IMR-90 (cell line): Measurements from ENCODE around the gene BCL2L13. TPM values are rescaled to one million over a fixed set of nuclear protein-coding genes. Genes with fewer than 3 reads are reported as not detected.

Source experiments
- ATAC-seq: fragments of 200-7000 bp; cut with Tn5 transposase; 2 replicates; pipeline ENCODE4 v1.9.1; 2020; ENCODE audit warnings: low read depth, mild to moderate bottlenecking, moderate library complexity
- BruUV-seq: library from RNA; stranded (reverse); fragments of 400-500 nt; replicated peaks from 2 replicates; lab custom pipeline; 2021; lab: Mats Ljungman, UMichigan
- CTCF ChIA-PET: fragments of 300-600 bp; formaldehyde crosslinking; extraction: SDS; loops from one replicate; lab custom pipeline; 2021; ENCODE audit warnings: antibody characterized with exemption; lab: Yijun Ruan, JAX
- POLR2A ChIA-PET: fragments of 300-600 bp; sonication (Branson Sonifier 250); formaldehyde crosslinking; loops from one replicate; lab custom pipeline; 2022; ENCODE audit warnings: antibody characterized with exemption; ENCODE audit not compliant: unreplicated experiment; lab: Charles Lee
- DNase-seq: peaks from one replicate; pipeline ENCODE4 v3.0.0; 2013
- H2AFZ ChIP-seq: replicated peaks from 2 replicates; pipeline ENCODE3; 2013; ENCODE audit warnings: low read length, mild to moderate bottlenecking; ENCODE audit not compliant: poor library complexity
- H2AK5ac ChIP-seq: 2 replicates; pipeline ENCODE4 v1.6.1; 2013; ENCODE audit warnings: low read depth, low read length, inconsistent platforms
- H2AK9ac ChIP-seq: replicated peaks from 2 replicates; pipeline ENCODE3; 2013; ENCODE audit warnings: mild to moderate bottlenecking, low read depth, low read length, moderate library complexity; ENCODE audit not compliant: poor library complexity
- H2BK120ac ChIP-seq: 2 replicates; pipeline ENCODE4 v1.6.1; 2013; ENCODE audit warnings: low read depth, low read length, inconsistent platforms
- H2BK15ac ChIP-seq: 3 replicates; pipeline ENCODE4 v1.6.1; 2013; ENCODE audit warnings: low read depth, low read length, inconsistent platforms
- H2BK20ac ChIP-seq: 2 replicates; pipeline ENCODE4 v1.6.1; 2013; ENCODE audit warnings: low read depth, mild to moderate bottlenecking, inconsistent platforms, low read length, moderate library complexity
- H2BK5ac ChIP-seq: 2 replicates; pipeline ENCODE4 v1.6.1; 2013; ENCODE audit warnings: mild to moderate bottlenecking, low read depth, low read length, inconsistent platforms; ENCODE audit not compliant: poor library complexity, severe bottlenecking
- H3K14ac ChIP-seq: replicated peaks from 2 replicates; pipeline ENCODE4 v1.6.1; 2013; ENCODE audit warnings: low read depth, low read length, inconsistent platforms
- H3K18ac ChIP-seq: 2 replicates; pipeline ENCODE4 v1.6.1; 2013; ENCODE audit warnings: low read depth, low read length, control low read depth
- H3K23ac ChIP-seq: 2 replicates; pipeline ENCODE4 v1.6.1; 2013; ENCODE audit warnings: low read depth, low read length, inconsistent platforms
- H3K27ac ChIP-seq: 2 replicates; pipeline ENCODE4 v1.5.1; 2013; ENCODE audit warnings: mild to moderate bottlenecking, control low read depth, low read length; ENCODE audit not compliant: insufficient read depth
- H3K27me3 ChIP-seq: 2 replicates; pipeline ENCODE4 v1.6.1; 2013; ENCODE audit warnings: low read length; ENCODE audit not compliant: control insufficient read depth, insufficient read depth
- H3K36me3 ChIP-seq: 2 replicates; pipeline ENCODE4 v1.6.1; 2013; ENCODE audit warnings: low read length, mixed read lengths; ENCODE audit not compliant: control insufficient read depth, insufficient read depth
- H3K4ac ChIP-seq: 2 replicates; pipeline ENCODE4 v1.6.1; 2013; ENCODE audit warnings: low read depth, low read length, inconsistent platforms
- H3K4me1 ChIP-seq: 2 replicates; pipeline ENCODE4 v1.6.1; 2013; ENCODE audit warnings: low read length, mixed read lengths; ENCODE audit not compliant: control insufficient read depth, insufficient read depth
- H3K4me2 ChIP-seq: 2 replicates; pipeline ENCODE4 v1.6.1; 2013; ENCODE audit warnings: low read depth, mild to moderate bottlenecking, control low read depth, low read length, moderate library complexity
- H3K4me3 ChIP-seq: 2 replicates; pipeline ENCODE4 v1.5.1; 2013; ENCODE audit warnings: low read depth, mild to moderate bottlenecking, control low read depth, low read length, moderate library complexity; ENCODE audit not compliant: insufficient read depth
- H3K56ac ChIP-seq: 2 replicates; pipeline ENCODE4 v1.6.1; 2013; ENCODE audit warnings: low read length, inconsistent platforms; ENCODE audit not compliant: insufficient read depth; ENCODE audit errors: extremely low read depth
- H3K79me1 ChIP-seq, 2 experiments: 2 replicates each; pipeline ENCODE4 v1.6.1; 2013; ENCODE audit warnings: low read length in 2 of 2, inconsistent platforms in 1 of 2, low read depth in 1 of 2
- H3K9ac ChIP-seq: 2 replicates; pipeline ENCODE4 v1.6.1; 2013; ENCODE audit warnings: low read depth, low read length, control low read depth
- H3K9me1 ChIP-seq: 2 replicates; pipeline ENCODE4 v1.6.1; 2013; ENCODE audit warnings: low read length, inconsistent platforms; ENCODE audit not compliant: insufficient read depth
- H3K9me3 ChIP-seq: 2 replicates; pipeline ENCODE4 v1.6.1; 2013; ENCODE audit warnings: low read length; ENCODE audit not compliant: control insufficient read depth, insufficient read depth
- H4K20me1 ChIP-seq: 2 replicates; pipeline ENCODE4 v1.6.1; 2013; ENCODE audit warnings: low read length, inconsistent platforms; ENCODE audit not compliant: insufficient read depth
- H4K5ac ChIP-seq: 2 replicates; pipeline ENCODE4 v1.6.1; 2013; ENCODE audit warnings: mild to moderate bottlenecking, low read depth, low read length, control low read depth
- H4K8ac ChIP-seq, 2 experiments: 2 replicates each; pipeline ENCODE4 v1.6.1; 2013; ENCODE audit warnings: low read depth in 2 of 2, low read length in 2 of 2, control low read depth in 1 of 2, inconsistent platforms in 1 of 2
- H4K91ac ChIP-seq: 2 replicates; pipeline ENCODE4 v1.6.1; 2013; ENCODE audit warnings: low read depth, low read length, inconsistent platforms; ENCODE audit not compliant: insufficient read depth
- BHLHE40 ChIP-seq: fragments of 150-350 bp; IDR thresholded peaks from 2 replicates; pipeline ENCODE4 v1.6.1; 2016; ENCODE audit warnings: mild to moderate bottlenecking, low read depth, low read length
- RAD21 ChIP-seq: IDR thresholded peaks from 2 replicates; pipeline ENCODE4 v1.6.1; 2012; ENCODE audit warnings: low read length, improper control_type of control experiment
- WGBS, 2 experiments: methylation state at CpG; one replicate each; pipeline versions ENCODE4 v1.1.5 to v1.1.7; 2013; ENCODE audit warnings: missing lambda C conversion rate in 2 of 2; ENCODE audit not compliant: insufficient read length in 1 of 2; ENCODE audit errors: extremely low coverage in 2 of 2; 5-methylcytosine and 5-hydroxymethylcytosine counted together
- dilution Hi-C: fragments of 300-500 bp; cut with HindIII; formaldehyde crosslinking; loops from one replicate; pipeline ENCODE4 v1.14.3; 2018; ENCODE audit warnings: low sequenced_read_pairs; ENCODE audit not compliant: unreplicated experiment
- in situ Hi-C: fragments of 300-500 bp; cut with MboI; formaldehyde crosslinking; loops from 3 replicates; pipeline ENCODE4 v1.14.3; 2019; ENCODE audit warnings: low sequenced_read_pairs, inconsistent platforms, mixed read lengths
- intact Hi-C: fragments of 100-400 bp; cut with micrococcal nuclease; formaldehyde crosslinking; loops from 2 replicates; pipeline ENCODE4 v1.10.0; 2022
- polyA plus RNA-seq, 3 experiments: library from polyadenylated mRNA; depleted of rRNA; stranded (reverse); fragments of >200 nt; gene quantifications; 2 replicates each; pipeline ENCODE4 v1.2.3, GENCODE V29; 2012; ENCODE audit warnings: low replicate concordance in 1 of 3
- total RNA-seq: library from RNA; depleted of rRNA; stranded (reverse); fragments of >200 nt; gene quantifications from 2 replicates; pipeline ENCODE4 v1.2.3, GENCODE V29; 2012
- TF ChIP-seq, protein P1 (sequence below): fragments of 150-350 bp; IDR thresholded peaks from 2 replicates; pipeline ENCODE4 v1.6.1; 2016; ENCODE audit warnings: low read depth, mild to moderate bottlenecking, low read length, moderate library complexity, borderline replicate concordance

BCL2L13 gene
- total and polyA plus RNA-seq, 2 of the 4 experiments (the other 2 are of a cell fraction), result 42.6 to 86.7 TPM

GRCh38 chr22:17751596-17751995 lies 113.0 kb downstream of the BCL2L13 start:
- in situ Hi-C loops (no loop called here), dilution Hi-C loops (no loop called here), intact Hi-C loops (no loop called here)
- Histone ChIP-seq H3K9ac (no peak overlapping the region), H3K4ac (no peak overlapping the region), H2BK20ac (no peak overlapping the region), H4K5ac (no peak overlapping the region), H4K20me1 (peaks cover 5% of the 10 kb centered on the region), H4K91ac (no peak overlapping the region), H2AK5ac (no peak overlapping the region), H3K36me3 (no peaks in the 10 kb centered on the region), H3K9me1 (no peaks in the 10 kb centered on the region; the same call in 1 of the 2 replicates), H3K14ac (no peak overlapping the region), H3K27me3 (no peaks in the 10 kb centered on the region), H3K4me2 (no peak overlapping the region), H2BK120ac (no peak overlapping the region), H3K4me1 (no peaks in the 10 kb centered on the region), H3K56ac (no peak overlapping the region), H3K4me3 (no peak overlapping the region), H3K9me3 (no peaks in the 10 kb centered on the region), H2BK5ac (no peak overlapping the region), H3K18ac (no peak overlapping the region), H3K79me1 (peaks cover 18 to 23% of the 10 kb centered on the region in 2 experiments; a peak in 2 of 4 replicates), H3K27ac (no peak overlapping the region), H2AK9ac (no peak overlapping the region), H4K8ac (no peak overlapping the region), H2BK15ac (no peak overlapping the region), H3K23ac (no peak overlapping the region), H2AFZ (no peak overlapping the region)
- DNase-seq (no peak), ATAC-seq (no peak)
- TF ChIP-seq, protein P1, sequence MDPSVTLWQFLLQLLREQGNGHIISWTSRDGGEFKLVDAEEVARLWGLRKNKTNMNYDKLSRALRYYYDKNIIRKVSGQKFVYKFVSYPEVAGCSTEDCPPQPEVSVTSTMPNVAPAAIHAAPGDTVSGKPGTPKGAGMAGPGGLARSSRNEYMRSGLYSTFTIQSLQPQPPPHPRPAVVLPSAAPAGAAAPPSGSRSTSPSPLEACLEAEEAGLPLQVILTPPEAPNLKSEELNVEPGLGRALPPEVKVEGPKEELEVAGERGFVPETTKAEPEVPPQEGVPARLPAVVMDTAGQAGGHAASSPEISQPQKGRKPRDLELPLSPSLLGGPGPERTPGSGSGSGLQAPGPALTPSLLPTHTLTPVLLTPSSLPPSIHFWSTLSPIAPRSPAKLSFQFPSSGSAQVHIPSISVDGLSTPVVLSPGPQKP, result no peak
- TF ChIP-seq BHLHE40 (no peak), RAD21 (no peak)
- ChIA-PET POLR2A (no interaction called here), CTCF (no interaction called here)
- no CpG with 5 or more reads among the region's 6 CpGs for WGBS, 2 experiments
- no TSS peak for BruUV-seq
